Activated T-helper 1 cell treated with anti-CD3 and anti-CD28 coated beads, Interleukin-12 subunit alpha, Interleukin-12 subunit beta, Interleukin-2, Interleukin-4 antibody, amounts not matched to agents 30 ng/mL and 10 ng/mL and 1 ng/mL, durations not matched to agents 14 hours and 24 hours and 36 hours (primary cell): ENCODE results near the gene QKI. TPM values are rescaled to one million over a fixed set of nuclear protein-coding genes. Genes with fewer than 3 reads are reported as not detected.

ENCODE experiments used
- DNase-seq: peaks from one replicate; pipeline ENCODE4 v3.0.0; 2021; ENCODE audit warnings: low spot score
- H3K27ac Mint-ChIP-seq: one replicate; pipeline ENCODE4 v1.8.0; 2021; ENCODE audit warnings: mild to moderate bottlenecking, mixed read lengths
- H3K27me3 Mint-ChIP-seq: one replicate; pipeline ENCODE4 v1.8.0; 2022; ENCODE audit warnings: mild to moderate bottlenecking, moderate library complexity, mixed read lengths; ENCODE audit not compliant: insufficient read depth
- H3K36me3 Mint-ChIP-seq: one replicate; pipeline ENCODE4 v1.8.0; 2021; ENCODE audit warnings: low read depth, mixed read lengths
- H3K4me1 Mint-ChIP-seq: one replicate; pipeline ENCODE4 v1.8.0; 2021; ENCODE audit warnings: low read depth, mixed read lengths
- H3K4me3 Mint-ChIP-seq: one replicate; pipeline ENCODE4 v1.8.0; 2021; ENCODE audit warnings: mild to moderate bottlenecking, moderate library complexity, mixed read lengths
- H3K9me3 Mint-ChIP-seq: one replicate; pipeline ENCODE4 v1.8.0; 2021; ENCODE audit warnings: mixed read lengths
- intact Hi-C: fragments of 100-400 bp; cut with micrococcal nuclease; formaldehyde crosslinking; loops from one replicate; pipeline ENCODE4 v1.15.1; 2024
- total RNA-seq: library from RNA; stranded (reverse); gene quantifications from 2 replicates; pipeline ENCODE4 v1.2.3, GENCODE V29; 2022

QKI gene
- total RNA-seq, 1 donor from 2014 or later = 72.5 TPM

DNA sequence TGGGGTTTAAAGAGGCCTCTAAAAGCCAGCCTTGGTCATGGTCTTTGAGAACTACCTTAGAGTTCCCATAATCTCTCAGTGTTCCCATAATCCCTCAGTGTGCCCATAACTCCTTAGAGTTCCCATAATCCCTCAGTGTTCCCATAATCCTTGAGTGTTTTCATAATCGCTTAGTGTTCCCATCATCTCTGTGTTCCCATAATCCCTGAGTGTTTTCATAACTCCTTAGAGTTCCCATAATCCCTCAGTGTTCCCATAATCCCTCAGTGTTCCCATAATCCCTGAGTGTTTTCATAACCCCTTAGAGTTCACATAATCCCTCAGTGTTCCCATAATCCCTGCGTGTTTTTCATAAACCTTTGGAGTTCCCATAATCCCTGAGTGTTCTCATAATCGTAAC lies 199.2 kb downstream of the QKI start:
- no peak overlapping the region for H3K4me3 Mint-ChIP-seq
- intact Hi-C loops = no loop called here
- no peaks in the 10 kb centered on the region for H3K27me3 Mint-ChIP-seq
- H3K36me3 Mint-ChIP-seq = no peaks in the 10 kb centered on the region
- no peak overlapping the region for H3K27ac Mint-ChIP-seq
- H3K4me1 Mint-ChIP-seq = no peaks in the 10 kb centered on the region
- DNase-seq = no peak
- no peaks in the 10 kb centered on the region for H3K9me3 Mint-ChIP-seq

DNA sequence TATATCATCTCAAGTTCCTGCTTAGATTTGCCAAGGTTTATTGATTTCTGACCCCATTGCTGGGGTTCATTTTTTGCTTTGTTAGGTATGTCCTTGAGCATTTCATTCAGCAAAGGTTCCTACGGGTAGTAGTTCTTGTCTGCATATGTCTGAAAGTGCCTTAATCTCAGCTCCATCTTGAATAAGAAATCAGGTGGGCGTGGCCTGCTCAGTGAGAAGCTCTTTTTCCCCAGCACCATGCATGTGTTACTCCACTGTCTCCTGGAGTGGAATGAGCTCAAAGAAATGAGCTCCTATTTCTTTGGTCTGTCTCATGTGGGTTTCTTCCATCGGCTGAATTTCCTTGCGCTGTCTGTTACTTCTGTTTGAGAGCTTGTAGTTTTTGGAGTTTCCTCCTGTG lies 201.9 kb downstream of the QKI start:
- H3K4me3 Mint-ChIP-seq = no peak overlapping the region
- H3K27me3 Mint-ChIP-seq = no peaks in the 10 kb centered on the region
- H3K27ac Mint-ChIP-seq = no peak overlapping the region
- H3K9me3 Mint-ChIP-seq = no peaks in the 10 kb centered on the region
- intact Hi-C loops = no loop called here
- DNase-seq = no peak
- no peaks in the 10 kb centered on the region for H3K36me3 Mint-ChIP-seq
- H3K4me1 Mint-ChIP-seq = no peaks in the 10 kb centered on the region

DNA sequence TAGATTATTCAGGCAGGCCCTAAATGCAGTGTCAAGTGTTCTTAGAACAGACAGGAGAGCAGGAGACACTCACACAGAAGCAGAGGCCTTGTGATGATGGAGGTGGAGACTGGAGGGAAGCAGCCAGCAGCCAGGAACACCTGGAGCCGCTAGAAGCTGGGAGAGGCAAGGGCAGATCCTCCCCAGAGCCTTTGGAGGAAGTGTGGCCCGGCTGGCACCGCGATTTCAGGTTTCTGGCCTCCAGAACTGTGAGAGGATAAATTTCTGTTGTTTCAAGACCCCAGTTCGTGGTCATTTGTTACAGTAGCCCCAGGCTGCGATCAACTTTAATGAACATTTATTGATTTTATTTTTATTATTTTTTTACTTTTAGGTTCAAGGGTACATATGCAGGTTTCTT lies 203.0 kb downstream of the QKI start:
- no peaks in the 10 kb centered on the region for H3K27me3 Mint-ChIP-seq

DNA sequence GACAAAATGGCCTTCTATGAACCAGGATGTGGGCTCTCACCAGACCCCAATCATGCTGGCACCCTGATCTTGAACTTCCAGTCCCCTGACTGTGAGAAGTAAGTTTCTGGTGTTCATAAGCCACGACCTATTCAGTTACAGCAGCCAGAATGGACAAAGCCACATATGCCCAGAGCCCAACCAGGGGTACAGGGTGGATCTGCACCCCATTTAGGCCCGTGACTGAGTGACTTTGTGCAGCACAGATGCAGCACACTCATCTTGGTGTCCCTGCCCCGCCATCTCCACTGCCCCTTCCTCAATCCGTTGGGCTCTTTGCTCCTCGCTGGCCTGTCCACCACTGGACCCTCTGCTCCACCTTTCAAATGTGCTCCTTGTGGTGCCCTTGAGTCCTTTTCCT lies 205.6 kb downstream of the QKI start:
- H3K27me3 Mint-ChIP-seq = no peaks in the 10 kb centered on the region
- no peaks in the 10 kb centered on the region for H3K4me1 Mint-ChIP-seq
- no peak overlapping the region for H3K4me3 Mint-ChIP-seq
- DNase-seq = no peak
- H3K27ac Mint-ChIP-seq = no peak overlapping the region
- H3K36me3 Mint-ChIP-seq = no peaks in the 10 kb centered on the region
- intact Hi-C loops = no loop called here
- H3K9me3 Mint-ChIP-seq = no peaks in the 10 kb centered on the region

More for the DNA sequence above, 203.0 kb downstream of the QKI start:
- no peak for DNase-seq
- Mint-ChIP-seq H3K4me3 (no peak overlapping the region), H3K9me3 (no peaks in the 10 kb centered on the region), H3K36me3 (no peaks in the 10 kb centered on the region), H3K27ac (no peak overlapping the region), H3K4me1 (no peaks in the 10 kb centered on the region)
- intact Hi-C loops = no loop called here

DNA sequence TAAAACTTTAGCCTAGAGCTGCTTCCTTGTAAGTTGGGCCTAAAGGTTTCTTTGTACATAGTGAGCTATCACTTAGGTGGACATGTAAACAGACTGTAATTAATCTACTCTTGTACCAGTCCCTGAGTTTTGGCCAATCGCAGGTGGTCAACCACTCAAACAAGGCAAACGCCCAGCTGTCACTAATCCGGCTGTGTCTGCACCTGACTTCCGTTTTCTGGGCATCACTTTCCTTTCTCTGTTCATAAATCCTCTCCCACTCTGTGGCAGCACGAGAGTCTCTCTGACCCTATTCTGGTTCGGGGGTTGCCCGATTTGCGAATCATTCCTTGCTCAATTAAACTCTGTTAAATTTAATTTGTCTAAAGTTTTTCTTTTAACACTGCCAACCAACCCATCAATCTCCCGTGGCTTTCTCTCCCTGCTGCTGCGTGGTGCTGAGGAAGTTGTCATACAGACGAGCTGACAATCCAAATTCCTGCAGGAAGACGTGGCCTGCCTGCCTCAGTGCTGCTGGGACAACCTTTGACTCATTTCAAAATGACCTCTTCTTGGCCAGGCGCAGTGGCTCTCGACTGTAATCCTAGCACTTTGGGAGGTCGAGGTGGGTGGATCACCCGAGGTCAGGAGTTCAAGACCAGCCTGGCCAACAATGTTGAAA lies 206.3 kb downstream of the QKI start:
- H3K36me3 Mint-ChIP-seq = no peaks in the 10 kb centered on the region
- no peak for DNase-seq
- no peak overlapping the region for H3K4me3 Mint-ChIP-seq
- H3K27ac Mint-ChIP-seq = no peak overlapping the region
- intact Hi-C loops = no loop called here
- no peaks in the 10 kb centered on the region for H3K4me1 Mint-ChIP-seq
- no peaks in the 10 kb centered on the region for H3K27me3 Mint-ChIP-seq
- no peaks in the 10 kb centered on the region for H3K9me3 Mint-ChIP-seq

DNA sequence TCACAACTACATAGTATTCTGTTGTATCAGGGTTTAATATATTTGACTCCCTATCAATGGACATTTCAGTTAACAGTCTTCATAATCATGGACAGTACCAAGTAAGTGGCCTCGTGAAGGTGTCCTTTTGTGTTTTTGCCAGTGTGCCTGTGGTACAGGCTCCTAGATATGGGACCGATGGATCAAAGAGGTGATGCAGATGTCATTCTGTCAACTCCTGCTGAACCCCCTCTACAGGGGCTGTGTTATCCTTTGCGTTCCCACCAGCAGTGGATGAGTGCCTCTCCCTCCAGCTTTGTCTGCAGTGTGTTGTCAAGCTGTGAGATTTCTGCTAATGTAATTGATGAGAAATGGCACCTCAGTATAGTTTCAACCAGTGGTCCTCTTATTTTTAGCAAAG lies 210.7 kb downstream of the QKI start:
- no peaks in the 10 kb centered on the region for H3K4me1 Mint-ChIP-seq
- H3K36me3 Mint-ChIP-seq = no peaks in the 10 kb centered on the region
- peaks cover 5% of the 10 kb centered on the region for H3K9me3 Mint-ChIP-seq
- no peak overlapping the region for H3K27ac Mint-ChIP-seq
- H3K4me3 Mint-ChIP-seq = no peak overlapping the region
- no peak for DNase-seq
- intact Hi-C loops = no loop called here
- H3K27me3 Mint-ChIP-seq = peaks cover 4% of the 10 kb centered on the region

DNA sequence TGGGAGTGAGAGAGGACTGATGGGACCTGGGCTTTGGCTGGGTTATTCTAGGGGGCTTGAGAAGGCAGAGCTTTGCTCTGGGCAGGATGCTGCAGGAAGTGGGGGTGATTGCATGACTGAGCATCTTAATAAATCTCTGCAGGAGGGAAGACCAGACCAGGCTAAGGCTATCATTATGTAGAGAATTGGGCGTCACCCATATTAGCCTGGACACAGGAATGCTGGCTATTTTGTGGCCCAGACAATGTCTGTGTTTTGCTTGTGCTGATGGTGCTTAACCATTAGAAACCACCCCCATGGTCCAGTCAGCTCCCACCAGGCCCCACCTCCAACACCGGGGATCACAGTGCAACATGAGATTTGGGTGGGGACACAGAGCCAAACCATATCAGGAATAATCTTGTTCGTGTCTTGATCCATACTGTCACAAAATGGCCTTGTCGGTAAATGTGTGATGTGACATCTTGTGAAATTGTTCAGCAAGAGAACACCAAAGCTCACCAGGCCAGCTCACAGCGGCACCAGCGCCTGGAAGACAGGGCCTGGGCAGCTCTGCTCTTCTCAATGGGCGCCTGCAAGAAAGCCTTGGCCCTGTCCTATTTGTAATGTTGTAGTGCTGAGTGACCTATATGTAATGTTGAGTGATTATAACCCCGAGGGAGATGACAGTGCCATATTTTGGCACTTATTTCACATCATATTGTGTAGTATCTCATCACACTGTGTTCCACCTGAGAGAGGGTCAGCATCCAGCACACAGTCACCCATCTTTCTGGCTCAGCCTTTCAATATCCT lies 211.8 kb downstream of the QKI start:
- Mint-ChIP-seq H3K36me3 (no peaks in the 10 kb centered on the region), H3K9me3 (peaks cover 5% of the 10 kb centered on the region), H3K4me1 (no peaks in the 10 kb centered on the region), H3K27me3 (peaks cover 4% of the 10 kb centered on the region), H3K4me3 (no peak overlapping the region), H3K27ac (no peak overlapping the region)
- no peak for DNase-seq
- intact Hi-C loops = no loop called here

DNA sequence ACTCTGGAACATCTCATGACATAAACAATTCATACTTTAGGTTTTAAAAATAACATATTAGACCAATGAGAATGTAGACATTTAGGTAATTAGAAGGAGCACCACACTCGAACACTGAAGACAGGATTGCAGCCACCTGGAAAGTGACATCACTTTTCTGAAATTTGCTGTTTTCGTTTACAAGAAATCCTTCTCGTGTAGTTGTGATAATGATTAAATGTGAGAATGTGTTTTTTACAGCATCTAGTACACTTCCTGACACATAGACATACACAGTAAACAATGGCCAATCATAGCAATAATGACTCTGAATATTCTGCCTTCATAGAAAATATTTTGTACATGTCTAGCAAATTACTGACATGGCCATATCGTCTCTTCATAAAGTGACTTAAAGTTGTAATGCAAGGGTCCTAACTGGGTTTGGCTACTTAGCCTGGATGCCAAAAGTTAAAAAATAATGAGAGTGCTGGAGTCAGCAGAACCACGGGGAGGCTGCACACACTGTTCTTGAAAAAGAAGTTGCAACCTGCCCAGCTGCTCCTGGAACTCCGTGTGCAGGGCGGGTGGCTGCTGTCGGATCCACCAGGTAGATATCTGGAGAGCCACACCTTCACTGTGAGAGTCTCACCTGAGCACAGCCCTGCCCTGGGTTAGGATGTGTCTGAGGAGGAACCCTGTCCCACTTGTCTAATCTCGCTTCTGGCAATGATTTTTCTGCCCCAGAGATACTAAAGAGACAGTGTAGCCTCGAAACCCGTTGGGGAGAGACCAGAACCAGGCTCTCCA lies 212.9 kb downstream of the QKI start:
- peaks cover 5% of the 10 kb centered on the region for H3K9me3 Mint-ChIP-seq
- H3K4me3 Mint-ChIP-seq = no peak overlapping the region
- H3K27me3 Mint-ChIP-seq = peaks cover 4% of the 10 kb centered on the region
- H3K4me1 Mint-ChIP-seq = no peaks in the 10 kb centered on the region
- intact Hi-C loops = no loop called here
- no peak for DNase-seq
- no peak overlapping the region for H3K27ac Mint-ChIP-seq
- no peaks in the 10 kb centered on the region for H3K36me3 Mint-ChIP-seq
